GM18499 (cell line): ENCODE data around the gene USP13.

ENCODE experiments used
- ATAC-seq: cut with Tn5 transposase; IDR thresholded peaks from one replicate; pipeline ENCODE4 v1.9.1; 2021; ENCODE audit warnings: moderate number of reproducible peaks; ENCODE audit not compliant: insufficient read depth, unreplicated experiment

The USP13 gene

GRCh38 chr3:179731544-179731943 lies 78.7 kb downstream of the USP13 start:
- ATAC-seq, result no peak

GRCh38 chr3:179732661-179733348 lies 80.0 kb downstream of the USP13 start:
- ATAC-seq, result no peak

DNA sequence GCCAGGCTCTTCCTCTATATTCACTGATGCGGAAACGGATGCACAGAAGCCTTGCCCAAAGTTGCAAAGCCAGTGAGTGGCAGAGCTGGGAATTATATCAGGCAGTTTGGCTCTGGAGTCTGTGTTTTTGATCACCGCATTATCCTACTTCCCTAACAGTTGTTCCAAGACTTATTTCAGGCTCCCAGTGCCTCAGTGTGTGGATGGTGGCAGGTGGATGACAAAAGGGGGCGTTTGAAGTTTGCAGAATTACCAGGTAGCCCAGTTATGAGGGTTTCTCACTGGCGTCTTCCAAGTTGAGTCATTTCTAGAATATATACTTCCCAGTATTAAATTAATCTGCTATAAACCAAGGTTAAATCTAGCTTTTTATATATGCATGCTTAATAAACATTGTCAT lies 81.0 kb downstream of the USP13 start:
- ATAC-seq, result no peak

DNA sequence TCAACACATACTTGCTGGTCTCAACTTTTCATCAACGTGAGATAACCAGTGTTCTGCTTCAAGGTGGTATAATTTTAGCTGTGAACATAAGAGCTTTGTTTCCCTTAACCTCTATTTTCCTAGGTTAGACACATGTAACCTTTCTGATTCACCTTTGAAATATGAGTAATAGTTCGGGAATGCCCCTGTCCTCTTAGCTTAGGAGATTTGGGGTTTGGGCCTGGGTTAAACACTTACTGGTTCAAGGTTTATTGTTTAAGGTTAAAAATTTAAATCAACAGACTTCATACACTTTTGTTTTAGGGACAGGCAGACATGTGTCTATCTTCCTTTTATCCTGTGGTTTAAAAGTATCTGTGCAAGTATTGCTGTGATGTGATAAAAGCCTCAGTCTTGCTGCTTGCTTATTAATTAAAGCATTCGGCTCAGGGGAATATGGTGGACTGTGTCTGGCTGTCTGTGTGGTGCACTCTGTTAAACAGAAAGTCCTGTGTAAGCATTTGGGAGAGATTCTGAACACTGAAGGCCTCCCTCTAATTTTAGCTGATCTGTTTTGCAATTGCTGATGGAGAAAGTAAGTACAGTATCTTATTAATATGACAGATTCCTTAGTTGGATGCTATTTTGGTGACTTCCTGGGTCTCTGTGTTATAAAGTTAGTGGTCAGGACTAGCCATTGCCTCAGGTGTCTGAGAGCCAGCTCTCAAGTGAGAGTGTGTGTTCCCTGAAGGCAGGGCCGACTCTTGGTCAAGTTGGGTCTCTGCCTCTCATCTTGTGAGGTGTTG lies 81.8 kb downstream of the USP13 start:
- no peak for ATAC-seq

- no peak for ATAC-seq
Measured at GRCh38 chr3:179735321-179735720, 82.5 kb downstream of the USP13 start.

GRCh38 chr3:179738998-179739397 lies 86.2 kb downstream of the USP13 start:
- no peak for ATAC-seq

DNA sequence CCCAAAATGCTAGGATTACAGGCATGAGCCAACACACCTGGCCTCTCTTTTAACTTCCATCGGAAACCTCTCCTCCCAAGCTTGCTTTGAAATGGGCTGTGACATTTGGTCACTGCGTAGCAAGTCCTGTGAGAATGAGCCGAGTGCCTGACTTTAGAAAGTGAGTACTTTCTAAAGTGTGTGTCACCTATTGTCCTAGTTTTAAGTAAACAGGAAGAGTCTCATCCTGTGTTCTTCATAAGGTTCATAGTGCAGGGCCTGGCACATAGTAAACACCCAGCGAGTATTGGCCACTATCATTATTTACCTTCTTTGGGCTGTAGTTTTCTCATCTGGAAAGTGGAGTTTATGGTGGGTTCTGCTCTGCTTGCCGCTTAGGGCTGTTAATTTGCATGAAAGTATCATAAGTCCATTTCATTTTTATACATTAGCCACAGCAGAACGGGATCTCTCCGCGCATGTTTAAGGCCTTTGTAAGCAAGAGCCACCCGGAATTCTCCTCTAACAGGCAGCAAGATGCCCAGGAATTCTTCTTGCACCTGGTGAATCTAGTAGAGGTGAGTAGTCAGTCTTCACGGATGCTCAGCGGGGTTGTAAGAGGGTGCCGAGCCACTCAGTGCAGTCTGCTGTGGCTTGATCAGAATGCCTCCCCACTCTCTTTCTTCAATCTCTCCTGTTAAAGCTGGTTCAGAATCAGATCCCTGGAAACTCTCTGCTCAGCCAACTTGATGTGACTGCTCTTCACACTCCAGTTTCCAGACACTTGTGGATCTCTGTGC lies 87.2 kb downstream of the USP13 start:
- ATAC-seq, result no peak

DNA sequence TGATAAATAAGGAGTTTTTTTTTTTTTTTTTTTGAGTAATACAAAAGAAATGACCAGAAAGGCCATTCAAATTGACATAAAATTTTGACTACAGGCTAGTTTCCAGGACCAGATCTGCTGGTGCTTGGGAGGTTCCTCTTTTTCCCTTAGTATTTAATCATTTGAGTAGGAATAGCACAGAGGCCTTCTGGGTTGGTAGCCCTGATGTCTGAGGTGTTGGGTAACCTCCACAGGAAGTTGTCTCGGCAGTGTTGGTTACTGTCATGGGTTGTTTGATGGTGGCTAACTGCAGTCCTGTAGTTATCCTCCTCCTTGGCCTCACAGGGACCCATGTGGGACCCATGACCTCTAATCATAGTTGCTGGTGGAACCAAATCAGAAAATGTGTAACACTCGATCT lies 91.1 kb downstream of the USP13 start:
- ATAC-seq, result no peak

GRCh38 chr3:179744667-179745066 lies 91.8 kb downstream of the USP13 start:
- no peak for ATAC-seq

GRCh38 chr3:179745079-179745478 lies 92.2 kb downstream of the USP13 start:
- ATAC-seq, result no peak

- ATAC-seq, result no peak
Measured at GRCh38 chr3:179745716-179746115, 92.9 kb downstream of the USP13 start.

GRCh38 chr3:179750720-179751328 lies 98.0 kb downstream of the USP13 start:
- ATAC-seq, result no peak

DNA sequence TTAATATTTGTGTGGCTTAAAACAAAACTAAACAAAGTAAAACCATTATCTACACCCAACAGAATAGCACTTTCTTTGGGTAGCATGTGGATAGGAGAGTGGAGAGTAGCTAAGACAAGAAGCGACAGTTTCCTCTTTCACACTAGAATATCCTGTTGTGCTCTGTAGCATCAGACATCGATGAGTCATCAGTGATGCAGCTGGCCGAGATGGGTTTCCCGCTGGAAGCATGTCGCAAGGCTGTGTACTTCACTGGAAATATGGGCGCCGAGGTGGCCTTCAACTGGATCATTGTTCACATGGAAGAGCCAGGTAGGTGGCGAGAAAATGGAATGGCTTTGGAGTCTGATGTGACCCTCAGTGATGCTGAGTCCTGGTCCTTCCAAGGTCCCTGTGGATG lies 108.1 kb downstream of the USP13 start:
- no peak for ATAC-seq

- no peak for ATAC-seq
Measured at GRCh38 chr3:179765396-179765795, 112.6 kb downstream of the USP13 start.

DNA sequence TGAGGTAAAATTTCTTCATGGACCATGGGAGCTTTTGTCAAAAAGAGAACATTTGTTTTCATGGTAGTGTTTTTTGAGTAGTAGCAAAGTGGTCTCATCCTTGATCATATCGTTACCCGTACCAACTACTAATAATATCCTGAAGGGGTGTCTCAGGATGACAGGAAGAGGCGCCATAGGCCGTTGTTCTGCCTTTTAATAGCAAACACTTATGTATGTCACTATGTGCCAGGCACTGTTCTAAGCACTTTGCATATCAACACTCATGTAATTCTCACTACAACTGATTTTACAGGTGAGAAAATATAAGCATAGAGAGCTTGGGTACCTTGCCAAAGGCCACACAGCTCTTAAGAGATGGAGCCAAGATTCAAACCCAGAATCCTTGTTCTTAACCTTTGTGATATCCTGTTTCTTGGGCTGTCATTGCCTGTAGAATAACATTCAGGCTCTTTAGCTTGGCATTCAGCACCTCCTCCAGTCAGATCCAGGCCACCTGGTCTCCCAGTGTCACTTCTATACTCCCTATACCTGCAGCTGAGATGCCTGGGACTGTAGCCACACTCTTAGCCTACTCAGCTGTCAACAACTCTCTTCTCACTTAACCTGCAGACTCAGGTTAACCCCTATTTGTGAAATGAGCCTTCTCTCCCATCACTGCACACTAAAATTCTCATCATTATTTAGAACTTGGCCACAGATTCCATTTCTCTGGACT lies 113.7 kb downstream of the USP13 start:
- ATAC-seq, result no peak

DNA sequence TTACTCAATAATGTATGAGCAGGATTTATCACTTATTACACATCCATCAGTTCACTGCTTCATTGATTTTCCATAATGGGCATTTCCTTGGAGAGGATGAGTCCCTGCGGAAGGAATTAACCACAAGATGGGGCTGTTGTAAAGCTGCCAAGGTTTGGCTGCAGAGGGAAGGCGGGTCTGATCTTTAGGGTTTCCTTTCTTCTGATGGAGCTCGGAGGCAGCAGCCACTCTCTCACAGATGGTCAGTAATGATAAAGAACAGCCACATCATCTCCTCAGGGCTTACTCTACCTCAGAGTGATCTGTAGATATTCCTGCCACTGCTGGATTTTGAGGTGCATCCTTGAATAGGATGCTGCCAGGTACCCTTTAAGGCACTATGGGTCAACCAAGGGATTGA lies 115.2 kb downstream of the USP13 start:
- no peak for ATAC-seq

- no peak for ATAC-seq
Measured at GRCh38 chr3:179769411-179770247, 116.8 kb downstream of the USP13 start.

GRCh38 chr3:179771797-179772196 lies 119.0 kb downstream of the USP13 start:
- ATAC-seq, result no peak

DNA sequence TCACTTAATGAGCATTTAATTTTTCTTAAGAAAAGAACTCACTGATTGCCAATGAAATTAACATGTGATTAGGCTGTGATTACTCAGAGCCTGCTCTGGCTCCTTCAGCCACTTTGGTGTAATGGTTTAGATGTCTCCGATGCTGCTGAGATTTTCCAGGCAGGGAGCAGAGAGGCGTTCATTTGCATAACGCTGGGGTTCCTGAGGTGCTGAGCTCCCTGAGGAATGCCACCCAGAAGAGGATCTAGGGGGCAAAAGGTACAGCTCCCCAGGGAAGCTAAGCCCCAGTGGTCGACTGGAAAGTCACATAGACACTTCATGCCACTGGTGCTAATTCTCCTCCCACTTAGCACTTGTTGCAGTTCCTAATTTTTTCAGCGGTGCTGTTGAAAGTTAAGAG lies 119.5 kb downstream of the USP13 start:
- ATAC-seq, result no peak
